ENCODE data around the gene SIPA1. TPM values are rescaled to one million over a fixed set of nuclear protein-coding genes. Genes with fewer than 3 reads are reported as not detected.

Gene SIPA1
- total RNA-seq, 1 donor from 2014 or later: 12.1 TPM

Small RNA genes lying within 50 kb of the gene (small RNA-seq; reads per million reads assigned to genes)
- gene MIR4489 (ENCODE audit: low replicate concordance): not detected
- 0.12 reads per million for gene MIR4690 (ENCODE audit: low replicate concordance)
- gene RN7SL309P (ENCODE audit: low replicate concordance): not detected

Other genes starting within 250 kb of the SIPA1 start
- gene NEAT1, start 215.3 kb upstream of the SIPA1 start, total RNA-seq: 308 TPM
- gene MALAT1, start 139.1 kb upstream of the SIPA1 start, total RNA-seq: 23,607 TPM
- gene SCYL1, start 113.0 kb upstream of the SIPA1 start, total RNA-seq: 30.2 TPM
- gene LTBP3, start 79.7 kb upstream of the SIPA1 start, total RNA-seq: 56.0 TPM
- gene ZNRD2, start 67.6 kb upstream of the SIPA1 start, total RNA-seq: 18.5 TPM
- 9.8 TPM for gene FAM89B, start 65.6 kb upstream of the SIPA1 start, total RNA-seq
- 49.5 TPM for gene EHBP1L1, start 62.0 kb upstream of the SIPA1 start, total RNA-seq
- 8.5 TPM for gene KCNK7, start 42.3 kb upstream of the SIPA1 start, total RNA-seq
- gene MAP3K11, start 23.9 kb upstream of the SIPA1 start, total RNA-seq: 20.8 TPM
- gene PCNX3, start 22.3 kb upstream of the SIPA1 start, total RNA-seq: 8.6 TPM
- 22.6 TPM for gene RELA, start 24.8 kb downstream of the SIPA1 start, total RNA-seq
- gene KAT5, start 74.2 kb downstream of the SIPA1 start, total RNA-seq: 30.0 TPM
- 12.9 TPM for gene RNASEH2C, start 82.7 kb downstream of the SIPA1 start, total RNA-seq
- gene AP5B1, start 142.9 kb downstream of the SIPA1 start, total RNA-seq: 6.9 TPM
- 23.3 TPM for gene OVOL1, start 149.0 kb downstream of the SIPA1 start, total RNA-seq
- 1.4 TPM for gene SNX32, start 195.9 kb downstream of the SIPA1 start, total RNA-seq
- 371 TPM for gene CFL1, start 220.1 kb downstream of the SIPA1 start, total RNA-seq
- 24.0 TPM for gene MUS81, start 222.3 kb downstream of the SIPA1 start, total RNA-seq
- 33.6 TPM for gene EFEMP2, start 234.7 kb downstream of the SIPA1 start, total RNA-seq
- 0.59 TPM for gene CTSW, start 241.7 kb downstream of the SIPA1 start, total RNA-seq

Measured in skin of body (tissue), 2 donors.